ENCODE measurements around the gene FRS2. TPM values are rescaled to one million over a fixed set of nuclear protein-coding genes. Genes with fewer than 3 reads are reported as not detected.

The FRS2 gene
- total and polyA plus RNA-seq, 10 donors = 3.4 to 51.7 (median 26.5) TPM

DNA sequence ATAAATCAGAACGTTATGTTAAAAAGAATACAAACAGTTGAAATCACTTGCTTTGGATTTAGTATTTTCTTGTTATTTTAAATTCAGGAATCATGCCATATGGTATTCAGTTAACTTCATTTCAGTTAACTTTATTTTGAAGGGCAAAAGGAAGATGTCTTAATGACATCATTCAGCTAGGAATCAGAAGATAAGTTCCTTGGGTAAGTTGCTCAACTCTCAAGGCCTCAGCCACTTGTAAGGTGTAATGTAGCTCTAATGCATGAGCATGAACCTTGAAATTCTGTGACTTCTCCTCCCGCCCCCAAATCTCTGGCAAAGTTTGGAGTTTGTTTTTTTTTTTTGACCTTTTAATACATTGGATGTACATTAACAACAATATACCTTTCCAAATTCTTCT lies 42.6 kb downstream of the FRS2 start:
- H3K27me3 ChIP-seq (replicated peaks in 1 of 7) = no peaks in the 10 kb centered on the region
- no peak overlapping the region for H3K27ac ChIP-seq
- intact Hi-C loops (cut with DNase I; ENCODE audit: low total_unique reads) = no loop called here
- 84 to 89% (median 89%) methylated on average over 2 of the region's 2 CpGs for WGBS, 5 donors
- no peaks in the 10 kb centered on the region for H3K36me3 ChIP-seq
- H3K4me1 ChIP-seq = peaks cover 2 to 87% (median 26%) of the 10 kb centered on the region in 6 donors
- no peak for TF ChIP-seq CTCF (IDR thresholded peaks at IDR 0.05 in 8 of 11, conservative IDR thresholded peaks at IDR 0.05 in 3 of 11)
- no peak for TF ChIP-seq POLR2AphosphoS5 (IDR thresholded peaks at IDR 0.05)
- no peak for TF ChIP-seq POLR2A (IDR thresholded peaks at IDR 0.05)
- no peak for DNase-seq
- H3K9me3 ChIP-seq = no peaks in the 10 kb centered on the region
- H3K4me3 ChIP-seq = no peak overlapping the region

DNA sequence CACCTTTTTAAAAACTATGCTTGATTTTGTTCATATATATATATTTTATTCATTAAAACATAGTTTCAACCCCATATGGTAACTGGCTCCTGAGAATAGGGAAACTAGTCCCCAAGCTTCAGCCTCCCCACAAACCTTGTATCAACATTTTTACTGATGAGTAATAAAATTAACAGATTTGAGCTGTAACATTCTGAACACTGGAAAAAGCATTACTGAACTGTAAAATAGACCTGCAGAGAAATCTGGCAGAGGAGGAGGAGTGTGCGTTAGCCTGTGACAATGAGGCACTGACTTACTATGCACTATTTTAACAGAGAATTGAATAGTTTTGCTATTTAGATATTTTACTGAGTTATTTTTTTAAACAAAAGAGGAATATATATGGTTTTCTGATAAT lies 43.1 kb downstream of the FRS2 start:
- Histone ChIP-seq H3K27ac (no peak overlapping the region), H3K27me3 (replicated peaks in 1 of 7) (no peaks in the 10 kb centered on the region), H3K36me3 (no peaks in the 10 kb centered on the region), H3K4me1 (peaks cover 2 to 85% (median 25%) of the 10 kb centered on the region in 6 donors), H3K4me3 (no peak overlapping the region), H3K9me3 (no peaks in the 10 kb centered on the region)
- no peak for TF ChIP-seq CTCF (IDR thresholded peaks at IDR 0.05 in 8 of 11, conservative IDR thresholded peaks at IDR 0.05 in 3 of 11)
- TF ChIP-seq POLR2A (IDR thresholded peaks at IDR 0.05) = no peak
- no peak for TF ChIP-seq POLR2AphosphoS5 (IDR thresholded peaks at IDR 0.05)
- no peak for DNase-seq
- intact Hi-C loops (cut with DNase I; ENCODE audit: low total_unique reads) = no loop called here
- WGBS, 5 donors = 96 to 100% (median 97%) methylated on average over 1 of the region's 1 CpG

- Histone ChIP-seq H3K36me3 (no peaks in the 10 kb centered on the region), H3K4me1 (peaks cover 2 to 77% (median 23%) of the 10 kb centered on the region in 6 donors), H3K4me3 (no peak overlapping the region), H3K27ac (no peak overlapping the region), H3K9me3 (no peaks in the 10 kb centered on the region), H3K27me3 (replicated peaks in 1 of 7) (no peaks in the 10 kb centered on the region)
- TF ChIP-seq POLR2AphosphoS5 (IDR thresholded peaks at IDR 0.05) (no peak), CTCF (IDR thresholded peaks at IDR 0.05 in 8 of 11, conservative IDR thresholded peaks at IDR 0.05 in 3 of 11) (no peak), POLR2A (IDR thresholded peaks at IDR 0.05) (no peak)
- WGBS, 5 donors = 88 to 96% (median 93%) methylated on average over 2 of the region's 2 CpGs
- DNase-seq = no peak
- intact Hi-C loops (cut with DNase I; ENCODE audit: low total_unique reads) = no loop called here
Observed at GRCh38 chr12:69514111-69514510, 43.9 kb downstream of the FRS2 start.

DNA sequence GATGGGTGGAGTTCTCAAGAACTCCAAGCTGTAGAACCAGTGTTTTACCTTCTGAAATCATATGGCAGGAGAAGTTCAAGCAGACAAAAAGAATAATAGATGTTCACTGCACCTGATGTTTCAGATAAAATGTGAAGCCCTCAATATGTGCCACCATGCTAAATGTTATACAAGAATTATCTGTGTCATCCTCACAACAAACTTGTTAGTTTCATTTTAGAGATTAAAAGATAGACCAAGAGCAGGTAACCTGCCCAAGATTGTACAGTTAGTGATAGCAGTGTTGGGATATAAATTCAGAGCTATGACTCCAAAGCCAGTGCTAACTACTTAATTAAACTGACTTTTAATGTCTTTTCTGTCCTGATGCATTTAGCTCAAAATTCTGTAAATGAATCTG lies 44.7 kb downstream of the FRS2 start:
- intact Hi-C loops (cut with DNase I; ENCODE audit: low total_unique reads) = no loop called here
- peaks cover under 1 to 70% (median 20%) of the 10 kb centered on the region in 6 donors for H3K4me1 ChIP-seq
- no peaks in the 10 kb centered on the region for H3K27me3 ChIP-seq (replicated peaks in 1 of 7)
- H3K9me3 ChIP-seq = no peaks in the 10 kb centered on the region
- TF ChIP-seq CTCF (IDR thresholded peaks at IDR 0.05 in 8 of 11, conservative IDR thresholded peaks at IDR 0.05 in 3 of 11) (no peak), POLR2AphosphoS5 (IDR thresholded peaks at IDR 0.05) (no peak), POLR2A (IDR thresholded peaks at IDR 0.05) (no peak)
- no peak overlapping the region for H3K4me3 ChIP-seq
- no peaks in the 10 kb centered on the region for H3K36me3 ChIP-seq
- no peak overlapping the region for H3K27ac ChIP-seq
- no peak for DNase-seq

Measured in spleen (tissue), 11 donors.